T-cell (primary cell): ENCODE results near the gene MEIOC. TPM values are rescaled to one million over a fixed set of nuclear protein-coding genes. Genes with fewer than 3 reads are reported as not detected.

Source experiments
- ATAC-seq, 4 experiments: fragments of 200-7000 bp in 3 of 4; fragments of 150-1000 bp in 1 of 4; cut with Tn5 transposase; replicated peaks in 1 of 4; 1 replicate in 3 of 4; 2 replicates in 1 of 4; pipeline ENCODE4 v1.10.0; 2021; ENCODE audit warnings: moderate library complexity in 3 of 4, mild to moderate bottlenecking in 2 of 4, moderate number of reproducible peaks in 1 of 4
- CTCF ChIA-PET, 2 donors: fragments of 300-600 bp; sonication (Branson Sonifier 250); formaldehyde crosslinking; loops; one replicate each; lab custom pipeline; 2022; ENCODE audit warnings: antibody characterized with exemption in 2 of 2; lab: Charles Lee
- POLR2A ChIA-PET, 2 donors: fragments of 300-600 bp; sonication (Branson Sonifier 250); formaldehyde crosslinking; loops; one replicate each; lab custom pipeline; 2022; ENCODE audit warnings: antibody characterized with exemption in 2 of 2; lab: Charles Lee
- DNase-seq, 35 experiments: peaks; one replicate each; pipeline versions ENCODE4 v3.0.0 to v3.0.0-alpha.2; 2013 to 2023
- H3K27ac ChIP-seq: one replicate; pipeline ENCODE4 v1.5.1; 2013; ENCODE audit warnings: low read length
- H3K27me3 ChIP-seq, 2 experiments: replicated peaks in 1 of 2; 1 replicate in 1 of 2; 2 replicates in 1 of 2; pipeline versions ENCODE4 v1.6.1 to v1.7.0; 2013; ENCODE audit warnings: low read length in 1 of 2, mixed read lengths in 1 of 2; ENCODE audit not compliant: control insufficient read depth in 2 of 2, insufficient read depth in 2 of 2; ENCODE audit errors: extremely low read depth in 1 of 2
- H3K36me3 ChIP-seq, 2 donors: 1 replicate in 1 of 2; 2 replicates in 1 of 2; pipeline versions ENCODE4 v1.6.1 to v1.7.0; 2013; ENCODE audit warnings: low read length in 1 of 2; ENCODE audit not compliant: control insufficient read depth in 2 of 2, insufficient read depth in 1 of 2; ENCODE audit errors: extremely low read depth in 1 of 2
- H3K4me1 ChIP-seq, 2 experiments: 1 replicate in 1 of 2; 2 replicates in 1 of 2; pipeline versions ENCODE4 v1.6.1 to v1.7.0; 2013; ENCODE audit warnings: low read length in 2 of 2, mixed read lengths in 1 of 2; ENCODE audit not compliant: insufficient read depth in 2 of 2, control insufficient read depth in 1 of 2; ENCODE audit errors: extremely low read depth in 1 of 2
- H3K4me3 ChIP-seq, 2 donors: 1 replicate in 1 of 2; 2 replicates in 1 of 2; pipeline versions ENCODE4 v1.5.1 to v1.7.0; 2013; ENCODE audit warnings: mild to moderate bottlenecking in 2 of 2, low read length in 1 of 2, moderate library complexity in 1 of 2; ENCODE audit not compliant: control insufficient read depth in 1 of 2; ENCODE audit errors: extremely low read depth in 1 of 2
- H3K9me3 ChIP-seq: 2 replicates; pipeline ENCODE4 v1.7.0; 2013
- H3K27ac Mint-ChIP-seq, 2 donors: one replicate each; pipeline ENCODE4 v1.8.0; 2020 to 2021; ENCODE audit warnings: mild to moderate bottlenecking in 2 of 2, mixed read lengths in 2 of 2
- H3K27me3 Mint-ChIP-seq, 2 donors: one replicate each; pipeline ENCODE4 v1.8.0; 2021 to 2022; ENCODE audit warnings: mixed read lengths in 2 of 2
- H3K36me3 Mint-ChIP-seq: one replicate; pipeline ENCODE4 v1.8.0; 2021; ENCODE audit warnings: mixed read lengths
- H3K4me1 Mint-ChIP-seq, 3 donors: one replicate each; pipeline ENCODE4 v1.8.0; 2020 to 2022; ENCODE audit warnings: mixed read lengths in 3 of 3, mild to moderate bottlenecking in 1 of 3
- H3K4me3 Mint-ChIP-seq, 3 donors: one replicate each; pipeline ENCODE4 v1.8.0; 2020 to 2022; ENCODE audit warnings: mild to moderate bottlenecking in 3 of 3, mixed read lengths in 3 of 3, moderate library complexity in 3 of 3
- H3K9me3 Mint-ChIP-seq, 3 donors: one replicate each; pipeline ENCODE4 v1.8.0; 2020 to 2022; ENCODE audit warnings: mixed read lengths in 3 of 3
- WGBS: methylation state at CpG from one replicate; pipeline ENCODE4 v1.1.5; 2013; ENCODE audit warnings: missing lambda C conversion rate; ENCODE audit not compliant: insufficient coverage; 5-methylcytosine and 5-hydroxymethylcytosine counted together
- total RNA-seq, 35 experiments: library from RNA in 6 of 35; stranded (reverse) in 6 of 35; fragments of 120-200 nt in 1 of 35; gene quantifications; one replicate each; pipeline versions ENCODE4 v1.2.1 to v1.2.4 and lab custom pipeline; 2013 to 2026

The MEIOC gene
- total RNA-seq, 5 donors from 2014 or later (not counting 1 experiment from before 2014, with no cell fraction given): 0.72 TPM; not detected in 4

DNA sequence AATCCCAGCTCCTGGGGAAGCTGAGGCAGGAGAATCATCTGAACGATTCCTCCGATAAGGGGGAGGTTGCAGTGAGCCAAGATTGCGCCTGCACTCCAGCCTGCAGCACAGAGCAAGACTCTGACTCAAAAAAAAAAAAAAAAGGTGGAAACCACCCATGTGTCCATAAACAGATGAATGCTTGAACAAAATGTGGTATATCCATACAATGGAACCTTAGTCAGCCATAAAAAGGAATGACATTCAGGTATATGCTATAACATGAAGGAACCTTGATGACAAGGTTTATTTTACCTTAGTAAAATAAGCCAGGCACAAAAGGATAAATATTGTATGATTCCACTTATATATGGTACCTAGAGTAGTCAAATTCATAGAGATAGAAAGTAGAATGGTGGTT is 2.9 kb upstream of the MEIOC start:
- ChIA-PET CTCF (no interaction called here), POLR2A (interaction anchor here in 1 of 2 donors (0.6 kb wide), 1 partner anchor 1197 kb away, joined by 5 read pairs; no protein-coding TSS in a partner anchor)
- H3K9me3 Mint-ChIP-seq: no peaks in the 10 kb centered on the region
- 94% methylated on average over 2 of the region's 3 CpGs for WGBS
- Histone ChIP-seq H3K36me3 (no peaks in the 10 kb centered on the region), H3K4me1 (peaks cover 2 to 11% of the 10 kb centered on the region in 2 experiments), H3K4me3 (no peak overlapping the region), H3K27ac (no peak overlapping the region), H3K9me3 (no peaks in the 10 kb centered on the region), H3K27me3 (peaks cover 9 to 56% of the 10 kb centered on the region in 2 experiments)
- no peak for ATAC-seq
- H3K4me1 Mint-ChIP-seq: peaks cover 7 to 9% (median 9%) of the 10 kb centered on the region in 3 donors
- no peaks in the 10 kb centered on the region for H3K36me3 Mint-ChIP-seq
- no peak overlapping the region for H3K27ac Mint-ChIP-seq
- DNase-seq: no peak
- H3K4me3 Mint-ChIP-seq: no peak overlapping the region
- H3K27me3 Mint-ChIP-seq: peaks cover 30 to 51% of the 10 kb centered on the region in 2 donors

DNA sequence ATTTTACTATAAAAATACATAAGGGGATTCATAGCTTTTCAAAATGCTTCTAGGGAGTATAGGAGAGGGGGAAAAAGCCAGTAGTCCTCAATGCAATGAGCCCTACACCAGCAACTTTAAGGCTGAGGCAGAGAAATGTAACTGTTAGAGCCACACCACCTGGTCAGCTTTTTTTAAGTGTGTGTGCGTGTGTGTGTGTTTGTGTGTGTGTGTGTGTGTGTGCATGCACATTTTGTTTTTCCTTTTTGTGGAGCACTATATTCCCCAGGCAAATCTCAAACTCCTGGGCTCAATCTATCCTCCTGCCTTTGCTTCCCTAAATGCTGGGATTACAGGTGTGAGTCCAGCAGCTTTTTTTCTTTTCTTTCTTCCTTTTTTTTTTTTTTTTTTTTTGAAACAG is 2.3 kb upstream of the MEIOC start:
- Histone ChIP-seq H3K36me3 (no peaks in the 10 kb centered on the region), H3K9me3 (no peaks in the 10 kb centered on the region), H3K27ac (no peak overlapping the region), H3K27me3 (peaks cover 9 to 53% of the 10 kb centered on the region in 2 experiments), H3K4me1 (peaks cover 2 to 11% of the 10 kb centered on the region in 2 experiments), H3K4me3 (no peak overlapping the region)
- Mint-ChIP-seq H3K9me3 (no peaks in the 10 kb centered on the region), H3K27me3 (peaks cover 30 to 49% of the 10 kb centered on the region in 2 donors), H3K27ac (peak overlapping the region in 1 of 2 donors; percentile 46), H3K4me3 (no peak overlapping the region), H3K4me1 (peaks cover 7 to 9% (median 9%) of the 10 kb centered on the region in 3 donors), H3K36me3 (no peaks in the 10 kb centered on the region)
- CTCF ChIA-PET: no interaction called here
- no CpG with 5 or more reads among the region's 1 CpG for WGBS
- POLR2A ChIA-PET: interaction anchor here in 1 of 2 donors (0.6 kb wide), 1 partner anchor 1198 kb away, joined by 5 read pairs; no protein-coding TSS in a partner anchor
- no peak for ATAC-seq
- no peak for DNase-seq

DNA sequence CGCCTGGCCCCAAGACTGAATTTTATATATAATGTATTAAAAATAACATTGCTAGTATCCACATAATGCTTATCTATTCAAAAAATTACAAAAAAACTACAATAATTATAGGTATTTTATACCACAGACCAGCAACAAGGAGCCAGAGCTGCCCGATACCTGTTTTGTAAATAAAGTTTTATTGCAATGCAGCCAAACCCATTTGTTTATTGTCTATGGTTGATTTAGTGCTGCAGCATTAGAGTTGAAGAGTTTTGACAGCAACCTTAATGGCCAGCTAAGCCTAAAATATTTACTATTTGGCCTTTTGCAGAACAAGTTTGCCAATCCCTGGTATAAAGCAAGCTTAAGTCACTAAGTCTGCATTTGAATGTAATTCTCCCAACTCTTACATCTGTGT is 5.6 kb downstream of the MEIOC start:
- Mint-ChIP-seq H3K36me3 (no peaks in the 10 kb centered on the region), H3K4me3 (no peak overlapping the region), H3K27me3 (peaks cover 11 to 17% of the 10 kb centered on the region in 2 donors), H3K27ac (no peak overlapping the region), H3K9me3 (no peaks in the 10 kb centered on the region), H3K4me1 (peaks cover 3 to 4% (median 3%) of the 10 kb centered on the region in 3 donors)
- no peaks in the 10 kb centered on the region for H3K36me3 ChIP-seq
- ChIA-PET POLR2A (no interaction called here), CTCF (no interaction called here)
- H3K4me3 ChIP-seq: no peak overlapping the region
- H3K27me3 ChIP-seq: peaks cover 2 to 31% of the 10 kb centered on the region in 2 experiments
- no peak for ATAC-seq
- peaks cover 2 to 3% of the 10 kb centered on the region in 2 experiments for H3K4me1 ChIP-seq
- WGBS: no CpG with 5 or more reads among the region's 2 CpGs
- no peak for DNase-seq
- no peak overlapping the region for H3K27ac ChIP-seq
- H3K9me3 ChIP-seq: no peaks in the 10 kb centered on the region

DNA sequence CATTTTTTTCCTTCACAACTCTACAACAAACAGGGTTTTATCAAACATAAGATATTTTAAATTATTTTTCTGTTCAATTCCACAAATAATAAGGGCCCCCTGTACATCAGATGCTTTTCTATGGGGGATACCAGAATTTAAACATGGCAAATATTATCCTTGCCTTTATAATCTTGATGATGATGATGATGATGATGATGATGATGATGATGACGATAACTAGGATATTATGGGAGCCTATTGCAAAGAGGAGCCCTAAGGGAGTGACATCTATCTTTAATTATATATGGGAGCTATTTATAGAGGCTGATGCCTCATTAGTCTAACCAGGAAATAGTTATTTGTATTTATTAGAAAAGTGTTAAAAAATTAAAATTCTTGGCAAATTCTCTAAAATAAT is 6.8 kb downstream of the MEIOC start:
- H3K27me3 Mint-ChIP-seq: peaks cover 9 to 14% of the 10 kb centered on the region in 2 donors
- no peaks in the 10 kb centered on the region for H3K4me1 Mint-ChIP-seq
- no peak overlapping the region for H3K4me3 Mint-ChIP-seq
- no peak overlapping the region for H3K27ac ChIP-seq
- no peaks in the 10 kb centered on the region for H3K36me3 Mint-ChIP-seq
- no peaks in the 10 kb centered on the region for H3K9me3 ChIP-seq
- no peak for ATAC-seq
- no peak for DNase-seq
- H3K36me3 ChIP-seq: no peaks in the 10 kb centered on the region
- no peak overlapping the region for H3K27ac Mint-ChIP-seq
- H3K4me1 ChIP-seq: no peaks in the 10 kb centered on the region
- no CpG with 5 or more reads among the region's 1 CpG for WGBS
- ChIA-PET POLR2A (no interaction called here), CTCF (interaction anchor here in 1 of 2 donors (0.6 kb wide), 1 partner anchor 14 kb away, joined by 3 read pairs; no protein-coding TSS in a partner anchor)
- H3K27me3 ChIP-seq: peaks cover 0 to 19% of the 10 kb centered on the region in 2 experiments
- H3K9me3 Mint-ChIP-seq: no peaks in the 10 kb centered on the region
- no peak overlapping the region for H3K4me3 ChIP-seq

DNA sequence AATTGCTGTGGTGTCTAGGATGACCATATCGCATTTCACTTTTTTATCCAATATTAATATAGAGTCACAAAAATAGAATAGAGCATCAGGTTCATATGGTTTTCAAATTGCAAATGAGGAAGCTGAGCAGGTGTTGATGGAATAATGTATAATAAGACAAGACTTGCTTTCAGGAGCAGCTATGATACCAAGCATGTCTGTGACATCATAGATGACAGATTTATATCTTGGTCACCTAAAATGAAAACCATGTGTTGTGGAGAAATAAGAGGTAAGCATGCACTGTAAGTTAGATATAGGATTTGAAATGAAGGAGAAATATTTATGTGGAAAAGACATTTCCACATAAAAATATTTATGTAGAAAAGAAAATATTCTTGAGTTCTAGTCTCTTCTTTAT is 8.6 kb downstream of the MEIOC start:
- WGBS: no CpG with 5 or more reads among the region's 1 CpG
- Histone ChIP-seq H3K4me1 (no peaks in the 10 kb centered on the region), H3K36me3 (no peaks in the 10 kb centered on the region), H3K4me3 (no peak overlapping the region), H3K27me3 (peaks cover 0 to 14% of the 10 kb centered on the region in 2 experiments), H3K9me3 (no peaks in the 10 kb centered on the region), H3K27ac (no peak overlapping the region)
- Mint-ChIP-seq H3K36me3 (no peaks in the 10 kb centered on the region), H3K4me1 (no peaks in the 10 kb centered on the region), H3K27ac (no peak overlapping the region), H3K9me3 (no peaks in the 10 kb centered on the region), H3K4me3 (no peak overlapping the region), H3K27me3 (peaks cover 6 to 14% of the 10 kb centered on the region in 2 donors)
- ATAC-seq: no peak
- DNase-seq: no peak
- CTCF ChIA-PET: no interaction called here
- POLR2A ChIA-PET: no interaction called here

DNA sequence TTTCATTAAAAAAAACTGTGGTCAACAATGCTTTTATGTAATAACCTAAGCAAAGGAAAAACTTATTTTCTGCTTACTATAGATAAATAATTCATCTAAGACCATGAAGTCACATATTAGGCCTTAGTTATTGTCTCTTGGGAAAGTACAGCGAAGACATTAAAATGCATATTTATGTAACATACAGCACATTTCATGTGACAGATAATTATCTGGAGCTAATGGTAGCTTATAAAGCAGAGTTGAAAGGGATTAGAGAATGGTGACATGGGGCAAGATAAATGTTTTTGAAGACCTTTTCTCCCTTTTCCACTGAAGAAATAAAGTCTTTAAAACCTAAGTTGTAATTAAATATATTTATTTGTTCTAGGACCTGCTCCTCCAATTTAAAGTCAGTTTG is 9.7 kb downstream of the MEIOC start:
- ATAC-seq: no peak
- WGBS: no CpG with 5 or more reads among the region's 1 CpG
- Mint-ChIP-seq H3K27ac (no peak overlapping the region), H3K27me3 (peaks cover 6 to 14% of the 10 kb centered on the region in 2 donors), H3K4me3 (no peak overlapping the region), H3K36me3 (no peaks in the 10 kb centered on the region), H3K9me3 (no peaks in the 10 kb centered on the region), H3K4me1 (no peaks in the 10 kb centered on the region)
- Histone ChIP-seq H3K4me3 (no peak overlapping the region), H3K36me3 (no peaks in the 10 kb centered on the region), H3K9me3 (no peaks in the 10 kb centered on the region), H3K27me3 (peaks cover 0 to 6% of the 10 kb centered on the region in 2 experiments), H3K4me1 (no peaks in the 10 kb centered on the region), H3K27ac (no peak overlapping the region)
- DNase-seq: no peak
- ChIA-PET CTCF (no interaction called here), POLR2A (interaction anchor here in 1 of 2 donors (0.6 kb wide), 1 partner anchor 22 kb away, joined by 9 read pairs; no protein-coding TSS in a partner anchor)
